EL (cell line): ENCODE data around the gene DIRAS1.

Experiments
- DNase-seq: peaks from one replicate; pipeline ENCODE4 v3.0.0-alpha.2; 2016

Gene DIRAS1

GRCh38 chr19:2754659-2755447, 33.7 kb upstream of the DIRAS1 start:
- DNase-seq = no peak

GRCh38 chr19:2751438-2751830, 30.3 kb upstream of the DIRAS1 start:
- no peak for DNase-seq

- DNase-seq = no peak
Measured at GRCh38 chr19:2750808-2751437, 29.8 kb upstream of the DIRAS1 start.

- no peak for DNase-seq
Measured at GRCh38 chr19:2747349-2747748, 26.2 kb upstream of the DIRAS1 start.

- DNase-seq = no peak
Measured at GRCh38 chr19:2744113-2744512, 22.9 kb upstream of the DIRAS1 start.

- DNase-seq = no peak
Measured at GRCh38 chr19:2743099-2743498, 21.9 kb upstream of the DIRAS1 start.

- DNase-seq = no peak
Measured at GRCh38 chr19:2740314-2740656, 19.1 kb upstream of the DIRAS1 start.

- DNase-seq = peak; percentile 99
Measured at GRCh38 chr19:2739602-2740313, 18.6 kb upstream of the DIRAS1 start, which contains the start of gene SLC39A3. TSS of gene SLC39A3 (minus strand) at chr19:2740017. CDS start at chr19:2737257, 2,760 bp downstream.

- DNase-seq = no peak
Measured at GRCh38 chr19:2736550-2737190, 15.5 kb upstream of the DIRAS1 start.

- DNase-seq = no peak
Measured at GRCh38 chr19:2735374-2735773, 14.2 kb upstream of the DIRAS1 start.

- DNase-seq = no peak
Measured at GRCh38 chr19:2734589-2735288, 13.6 kb upstream of the DIRAS1 start.

- no peak for DNase-seq
Measured at GRCh38 chr19:2733930-2734588, 12.9 kb upstream of the DIRAS1 start.

GRCh38 chr19:2732883-2733282, 11.7 kb upstream of the DIRAS1 start:
- no peak for DNase-seq

GRCh38 chr19:2732157-2732725, 11.1 kb upstream of the DIRAS1 start:
- DNase-seq = no peak

- no peak for DNase-seq
Measured at GRCh38 chr19:2731181-2731995, 10.2 kb upstream of the DIRAS1 start.

- no peak for DNase-seq
Measured at GRCh38 chr19:2729943-2730818, 9.0 kb upstream of the DIRAS1 start.

GRCh38 chr19:2728783-2729387, 7.7 kb upstream of the DIRAS1 start:
- DNase-seq = no peak

GRCh38 chr19:2727640-2727944, 6.4 kb upstream of the DIRAS1 start:
- peak; percentile 32 for DNase-seq

GRCh38 chr19:2726904-2727639, 5.9 kb upstream of the DIRAS1 start:
- DNase-seq = no peak
